Neural cell (in vitro differentiated cells): ENCODE measurements around the gene HS6ST3.

ENCODE experiments used
- CTCF ChIP-seq: fragments of 450-650 bp; IDR thresholded peaks from 2 replicates; pipeline ENCODE4 v1.5.1; 2014; ENCODE audit warnings: antibody characterized with exemption, mild to moderate bottlenecking, moderate library complexity; ENCODE audit not compliant: poor library complexity, severe bottlenecking
- EP300 ChIP-seq: fragments of 450-650 bp; conservative IDR thresholded peaks from 2 replicates; pipeline ENCODE4 v1.6.1; 2014; ENCODE audit warnings: antibody characterized with exemption, mild to moderate bottlenecking, moderate library complexity; ENCODE audit not compliant: poor library complexity, severe bottlenecking
- POLR2AphosphoS5 ChIP-seq: IDR thresholded peaks from 2 replicates; pipeline ENCODE4 v1.6.1; 2012
- RAD21 ChIP-seq: fragments of 450-650 bp; conservative IDR thresholded peaks from 2 replicates; pipeline ENCODE4 v1.6.1; 2014; ENCODE audit warnings: antibody characterized with exemption, mild to moderate bottlenecking, moderate library complexity
- SMC3 ChIP-seq: fragments of 450-650 bp; conservative IDR thresholded peaks from 2 replicates; pipeline ENCODE4 v1.6.1; 2014; ENCODE audit warnings: antibody characterized with exemption, mild to moderate bottlenecking, moderate library complexity; ENCODE audit not compliant: poor library complexity

GRCh38 chr13:96783511-96783910, 693.6 kb downstream of the HS6ST3 start:
- TF ChIP-seq CTCF, result no peak
- no peak for TF ChIP-seq SMC3
- TF ChIP-seq EP300, result no peak
- TF ChIP-seq POLR2AphosphoS5, result peak; percentile 31
- TF ChIP-seq RAD21, result no peak
